Measurements from ENCODE around the gene MOV10L1.
"Not testable (repeated sequence)": the region's sequence is repeated elsewhere in the genome, so short reads cannot be mapped to it uniquely, and the experiment has no call there.

The MOV10L1 gene

GRCh38 chr22:50141462-50141861 is 51.7 kb downstream of the MOV10L1 start:
- DNase-seq = no peak

- no peak for DNase-seq
Measured at GRCh38 chr22:50141891-50142363, 52.1 kb downstream of the MOV10L1 start.

GRCh38 chr22:50143096-50143495 is 53.3 kb downstream of the MOV10L1 start:
- DNase-seq = no peak

- no peak for DNase-seq
Measured at GRCh38 chr22:50144005-50144614, 54.3 kb downstream of the MOV10L1 start.

- no peak for DNase-seq
Measured at GRCh38 chr22:50145721-50146438, 56.1 kb downstream of the MOV10L1 start.

GRCh38 chr22:50146439-50147238 is 56.8 kb downstream of the MOV10L1 start:
- DNase-seq = no peak

GRCh38 chr22:50147258-50148165 is 57.7 kb downstream of the MOV10L1 start:
- not testable (repeated sequence) for DNase-seq

- no peak for DNase-seq
Measured at GRCh38 chr22:50148166-50148500, 58.3 kb downstream of the MOV10L1 start.

- peak; percentile 79 for DNase-seq
Measured at GRCh38 chr22:50148991-50149721, 59.4 kb downstream of the MOV10L1 start.

- DNase-seq = no peak
Measured at GRCh38 chr22:50150161-50151129, 60.6 kb downstream of the MOV10L1 start.

GRCh38 chr22:50151571-50152537 is 62.0 kb downstream of the MOV10L1 start:
- no peak for DNase-seq

GRCh38 chr22:50153056-50153755 is 63.4 kb downstream of the MOV10L1 start:
- DNase-seq = no peak

- no peak for DNase-seq
Measured at GRCh38 chr22:50153756-50154140, 63.9 kb downstream of the MOV10L1 start.

GRCh38 chr22:50157709-50158375 is 68.0 kb downstream of the MOV10L1 start:
- no peak for DNase-seq

GRCh38 chr22:50160947-50161346 is 71.1 kb downstream of the MOV10L1 start:
- no peak for DNase-seq

GRCh38 chr22:50161508-50162390 is 71.9 kb downstream of the MOV10L1 start:
- no peak for DNase-seq

- DNase-seq = no peak
Measured at GRCh38 chr22:50162391-50162956, 72.7 kb downstream of the MOV10L1 start.
